NB4 (cell line): ENCODE results near the gene TBC1D14.

ENCODE experiments used
- POLR2A ChIP-seq: IDR thresholded peaks from 2 replicates; pipeline ENCODE4 v1.6.1; 2011; ENCODE audit warnings: mild to moderate bottlenecking; ENCODE audit not compliant: insufficient read length; ENCODE audit errors: extremely low read depth
- TF ChIP-seq, protein P1 (sequence below): IDR thresholded peaks from one replicate; pipeline ENCODE4 v1.5.1; 2012; ENCODE audit warnings: low read depth, low read length

DNA sequence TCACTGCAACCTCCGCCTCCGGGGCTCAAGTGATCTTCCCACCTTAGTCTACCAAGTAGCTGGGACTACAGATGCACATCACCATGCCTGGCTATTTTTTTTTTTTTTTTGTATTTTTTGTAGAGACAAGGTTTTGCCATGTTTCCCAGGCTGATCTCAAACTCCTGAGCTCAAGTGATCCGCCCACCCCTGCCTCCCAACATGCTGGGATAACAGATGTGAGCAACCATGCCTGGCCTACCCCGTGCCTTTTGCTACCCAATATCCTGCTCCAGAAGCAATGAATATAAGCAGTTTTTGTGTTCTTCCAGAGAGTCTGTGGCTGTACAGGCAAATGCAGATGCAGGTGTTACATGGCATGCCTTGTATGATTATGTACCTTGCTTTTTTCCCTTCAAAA, 50.5 kb downstream of the TBC1D14 start:
- TF ChIP-seq, protein P1, sequence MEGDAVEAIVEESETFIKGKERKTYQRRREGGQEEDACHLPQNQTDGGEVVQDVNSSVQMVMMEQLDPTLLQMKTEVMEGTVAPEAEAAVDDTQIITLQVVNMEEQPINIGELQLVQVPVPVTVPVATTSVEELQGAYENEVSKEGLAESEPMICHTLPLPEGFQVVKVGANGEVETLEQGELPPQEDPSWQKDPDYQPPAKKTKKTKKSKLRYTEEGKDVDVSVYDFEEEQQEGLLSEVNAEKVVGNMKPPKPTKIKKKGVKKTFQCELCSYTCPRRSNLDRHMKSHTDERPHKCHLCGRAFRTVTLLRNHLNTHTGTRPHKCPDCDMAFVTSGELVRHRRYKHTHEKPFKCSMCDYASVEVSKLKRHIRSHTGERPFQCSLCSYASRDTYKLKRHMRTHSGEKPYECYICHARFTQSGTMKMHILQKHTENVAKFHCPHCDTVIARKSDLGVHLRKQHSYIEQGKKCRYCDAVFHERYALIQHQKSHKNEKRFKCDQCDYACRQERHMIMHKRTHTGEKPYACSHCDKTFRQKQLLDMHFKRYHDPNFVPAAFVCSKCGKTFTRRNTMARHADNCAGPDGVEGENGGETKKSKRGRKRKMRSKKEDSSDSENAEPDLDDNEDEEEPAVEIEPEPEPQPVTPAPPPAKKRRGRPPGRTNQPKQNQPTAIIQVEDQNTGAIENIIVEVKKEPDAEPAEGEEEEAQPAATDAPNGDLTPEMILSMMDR: no peak
- no peak for TF ChIP-seq POLR2A
